ENCODE data around the gene CXCL10. TPM values are rescaled to one million over a fixed set of nuclear protein-coding genes. Genes with fewer than 3 reads are reported as not detected.

CXCL10 gene
- total RNA-seq, 4 donors from 2014 or later: 3.0 TPM; not detected in 3

DNA sequence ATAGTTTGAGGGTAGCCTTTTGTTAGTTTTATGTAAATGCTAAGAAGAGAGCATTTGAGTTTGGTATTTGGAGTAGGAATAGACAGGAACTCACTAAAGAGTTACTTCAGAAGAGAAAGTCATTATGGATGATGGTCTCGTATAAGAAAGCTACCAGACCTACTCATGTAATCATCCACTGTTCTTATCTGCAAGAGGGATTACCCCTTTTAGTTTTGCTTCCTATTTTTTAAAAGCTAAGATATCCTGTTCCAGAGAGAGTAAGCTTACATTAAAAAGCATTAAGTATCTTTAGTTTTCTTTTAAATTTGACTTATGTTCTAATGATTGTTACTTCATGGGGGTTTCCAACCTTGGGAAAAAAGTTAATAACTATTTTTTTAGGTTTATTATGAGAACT is 38.7 kb upstream of the CXCL10 start:
- in situ Hi-C loops (cut with MboI; ENCODE audit: low pct_ligation_motif_present in 1 of 4, low pct_unique_long_range_greater_than_20kb in 1 of 4, low sequenced_read_pairs in 3 of 4) (loop anchor here in 1 of 4 donors (10.0 kb wide), 1 partner anchor 167 kb away; no protein-coding TSS in a partner anchor), intact Hi-C loops (cut with DNase I; ENCODE audit: low total_unique reads) (no loop called here)
- TF ChIP-seq POLR2A (IDR thresholded peaks at IDR 0.05) (no peak), EP300 (IDR thresholded peaks at IDR 0.05; ENCODE audit: low read depth) (no peak), POLR2AphosphoS5 (IDR thresholded peaks at IDR 0.05) (no peak)
- TF ChIP-seq, protein P1, sequence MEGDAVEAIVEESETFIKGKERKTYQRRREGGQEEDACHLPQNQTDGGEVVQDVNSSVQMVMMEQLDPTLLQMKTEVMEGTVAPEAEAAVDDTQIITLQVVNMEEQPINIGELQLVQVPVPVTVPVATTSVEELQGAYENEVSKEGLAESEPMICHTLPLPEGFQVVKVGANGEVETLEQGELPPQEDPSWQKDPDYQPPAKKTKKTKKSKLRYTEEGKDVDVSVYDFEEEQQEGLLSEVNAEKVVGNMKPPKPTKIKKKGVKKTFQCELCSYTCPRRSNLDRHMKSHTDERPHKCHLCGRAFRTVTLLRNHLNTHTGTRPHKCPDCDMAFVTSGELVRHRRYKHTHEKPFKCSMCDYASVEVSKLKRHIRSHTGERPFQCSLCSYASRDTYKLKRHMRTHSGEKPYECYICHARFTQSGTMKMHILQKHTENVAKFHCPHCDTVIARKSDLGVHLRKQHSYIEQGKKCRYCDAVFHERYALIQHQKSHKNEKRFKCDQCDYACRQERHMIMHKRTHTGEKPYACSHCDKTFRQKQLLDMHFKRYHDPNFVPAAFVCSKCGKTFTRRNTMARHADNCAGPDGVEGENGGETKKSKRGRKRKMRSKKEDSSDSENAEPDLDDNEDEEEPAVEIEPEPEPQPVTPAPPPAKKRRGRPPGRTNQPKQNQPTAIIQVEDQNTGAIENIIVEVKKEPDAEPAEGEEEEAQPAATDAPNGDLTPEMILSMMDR (IDR thresholded peaks at IDR 0.05): no peak
- Histone ChIP-seq H3K36me3 (no peaks in the 10 kb centered on the region), H3K27me3 (no peaks in the 10 kb centered on the region), H3K4me1 (peaks cover 0 to 19% (median 2%) of the 10 kb centered on the region in 4 donors), H3K27ac (no peak overlapping the region), H3K9me3 (no peaks in the 10 kb centered on the region), H3K4me3 (no peak overlapping the region)
- 48 to 62% methylated on average over 1 of the region's 1 CpG for WGBS, 2 donors (ENCODE audit: low coverage in 1 of 2)
- DNase-seq: no peak

DNA sequence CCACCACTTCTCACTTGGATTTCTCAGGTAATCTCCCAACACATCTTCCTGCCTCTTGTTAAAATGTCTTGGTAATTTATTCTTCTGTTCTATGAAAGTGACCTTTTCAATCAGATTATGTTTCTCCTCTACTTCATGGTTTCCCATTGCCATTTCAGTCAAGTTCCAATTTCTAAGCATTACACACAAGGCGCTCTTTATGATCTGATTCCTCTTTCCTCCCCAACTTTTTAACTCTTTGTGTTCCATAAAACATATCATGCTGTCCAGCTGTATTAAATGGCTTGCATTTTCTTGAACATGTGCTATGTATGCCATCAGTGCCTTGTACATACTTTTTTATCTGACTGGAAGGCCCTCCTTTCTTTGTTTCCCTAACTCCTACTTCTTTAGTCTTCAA is 38.1 kb upstream of the CXCL10 start:
- Histone ChIP-seq H3K9me3 (no peaks in the 10 kb centered on the region), H3K4me3 (no peak overlapping the region), H3K36me3 (no peaks in the 10 kb centered on the region), H3K27ac (no peak overlapping the region), H3K27me3 (no peaks in the 10 kb centered on the region), H3K4me1 (peaks cover 0 to 19% (median 2%) of the 10 kb centered on the region in 4 donors)
- in situ Hi-C loops (cut with MboI; ENCODE audit: low pct_ligation_motif_present in 1 of 4, low pct_unique_long_range_greater_than_20kb in 1 of 4, low sequenced_read_pairs in 3 of 4): loop anchor here in 1 of 4 donors (10.0 kb wide), 1 partner anchor 167 kb away; no protein-coding TSS in a partner anchor
- 58 to 70% methylated on average over 1 of the region's 1 CpG for WGBS, 2 donors (ENCODE audit: low coverage in 1 of 2)
- TF ChIP-seq POLR2A (IDR thresholded peaks at IDR 0.05) (no peak), POLR2AphosphoS5 (IDR thresholded peaks at IDR 0.05) (no peak), EP300 (IDR thresholded peaks at IDR 0.05; ENCODE audit: low read depth) (no peak)
- TF ChIP-seq, protein P1 (IDR thresholded peaks at IDR 0.05): no peak
- DNase-seq: no peak
- intact Hi-C loops (cut with DNase I; ENCODE audit: low total_unique reads): no loop called here

GRCh38 chr4:76060506-76060905 is 37.2 kb upstream of the CXCL10 start:
- intact Hi-C loops (cut with DNase I; ENCODE audit: low total_unique reads) (no loop called here), in situ Hi-C loops (cut with MboI; ENCODE audit: low pct_ligation_motif_present in 1 of 4, low pct_unique_long_range_greater_than_20kb in 1 of 4, low sequenced_read_pairs in 3 of 4) (loop anchor here in 1 of 4 donors (10.0 kb wide), 1 partner anchor 166 kb away; no protein-coding TSS in a partner anchor)
- Histone ChIP-seq H3K4me1 (peaks cover 0 to 19% (median 2%) of the 10 kb centered on the region in 4 donors), H3K4me3 (no peak overlapping the region), H3K36me3 (no peaks in the 10 kb centered on the region), H3K27ac (no peak overlapping the region), H3K9me3 (no peaks in the 10 kb centered on the region), H3K27me3 (no peaks in the 10 kb centered on the region)
- no peak for DNase-seq
- TF ChIP-seq, protein P1 (IDR thresholded peaks at IDR 0.05): no peak

DNA sequence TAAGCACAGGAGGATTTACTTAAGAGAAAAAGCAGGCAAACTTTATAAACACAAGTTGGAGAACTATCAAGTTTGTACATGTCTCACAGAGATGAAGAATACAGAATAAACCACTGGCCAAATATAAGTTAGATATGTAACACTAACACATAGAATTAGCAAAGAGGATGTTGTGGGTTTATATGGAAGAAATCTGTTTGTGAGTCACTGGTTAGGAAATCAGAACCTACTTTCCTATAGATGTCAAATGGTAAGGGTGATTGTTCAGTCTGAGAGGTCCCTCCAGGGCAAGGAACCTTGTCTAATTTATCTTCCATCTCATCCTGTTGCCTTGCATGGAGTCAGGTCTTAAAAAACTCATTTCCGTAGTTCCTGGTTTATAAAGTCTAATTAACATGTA is 36.5 kb upstream of the CXCL10 start:
- DNase-seq: no peak
- Histone ChIP-seq H3K4me3 (no peak overlapping the region), H3K4me1 (peaks cover 0 to 22% (median 2%) of the 10 kb centered on the region in 4 donors), H3K27ac (no peak overlapping the region), H3K9me3 (no peaks in the 10 kb centered on the region), H3K27me3 (no peaks in the 10 kb centered on the region), H3K36me3 (no peaks in the 10 kb centered on the region)
- intact Hi-C loops (cut with DNase I; ENCODE audit: low total_unique reads) (no loop called here), in situ Hi-C loops (cut with MboI; ENCODE audit: low pct_ligation_motif_present in 1 of 4, low pct_unique_long_range_greater_than_20kb in 1 of 4, low sequenced_read_pairs in 3 of 4) (loop anchor here in 1 of 4 donors (10.0 kb wide), 1 partner anchor 165 kb away; no protein-coding TSS in a partner anchor)
- 40 to 74% methylated on average over 1 of the region's 1 CpG for WGBS, 2 donors (ENCODE audit: low coverage in 1 of 2)
- no peak for TF ChIP-seq POLR2AphosphoS5 (IDR thresholded peaks at IDR 0.05)
- TF ChIP-seq, protein P1 (IDR thresholded peaks at IDR 0.05): no peak
- TF ChIP-seq POLR2A (IDR thresholded peaks at IDR 0.05): no peak
- TF ChIP-seq EP300 (IDR thresholded peaks at IDR 0.05; ENCODE audit: low read depth): no peak

Data from transverse colon (tissue), 4 donors.